HCT116 (cell line): ENCODE measurements around the gene TRAK1.

Source experiments
- ATF3 ChIP-seq: IDR thresholded peaks from 2 replicates; pipeline ENCODE4 v1.6.1; 2012
- CEBPB ChIP-seq: IDR thresholded peaks from 2 replicates; pipeline ENCODE4 v1.6.1; 2012; ENCODE audit warnings: low read depth
- CTCF ChIP-seq, 3 experiments: fragments of 200-600 bp in 1 of 3; sonication (generic) in 1 of 3; IDR thresholded peaks in 2 of 3; conservative IDR thresholded peaks in 1 of 3; 2 replicates each; pipeline ENCODE4 v1.5.1; 2012 to 2017; ENCODE audit warnings: low read depth in 2 of 3, low read length in 2 of 3, antibody characterized with exemption in 1 of 3, borderline replicate concordance in 1 of 3, control low read depth in 1 of 3, mild to moderate bottlenecking in 1 of 3, mixed read lengths in 1 of 3, mixed run types in 1 of 3, moderate library complexity in 1 of 3; ENCODE audit not compliant: insufficient read depth in 1 of 3
- EZH2 ChIP-seq: fragments of 200-600 bp; sonication (generic); IDR thresholded peaks from 2 replicates; pipeline ENCODE4 v1.6.1; 2017; ENCODE audit warnings: antibody characterized with exemption, mixed run types
- EZH2phosphoT487 ChIP-seq: fragments of 200-600 bp; IDR thresholded peaks from 2 replicates; pipeline ENCODE4 v1.6.1; 2018; ENCODE audit warnings: antibody characterized with exemption, borderline replicate concordance
- POLR2A ChIP-seq: IDR thresholded peaks from 2 replicates; pipeline ENCODE4 v1.7.0; 2011; ENCODE audit warnings: borderline replicate concordance; ENCODE audit not compliant: insufficient read depth, insufficient read length; ENCODE audit errors: extremely low read depth
- POLR2AphosphoS5 ChIP-seq: IDR thresholded peaks from 2 replicates; pipeline ENCODE4 v1.6.1; 2011; ENCODE audit warnings: mild to moderate bottlenecking, low read depth, low read length, moderate library complexity
- RAD21 ChIP-seq: IDR thresholded peaks from 2 replicates; pipeline ENCODE4 v1.6.1; 2012; ENCODE audit warnings: low read depth, mild to moderate bottlenecking
- YY1 ChIP-seq: IDR thresholded peaks from 2 replicates; pipeline ENCODE4 v1.6.1; 2011; ENCODE audit warnings: low read length, low read depth, moderate library complexity, mild to moderate bottlenecking; ENCODE audit not compliant: insufficient replicate concordance; ENCODE audit errors: extremely low read depth
- TF ChIP-seq, protein P1 (sequence below): IDR thresholded peaks from 2 replicates; pipeline ENCODE4 v1.6.1; 2012

DNA sequence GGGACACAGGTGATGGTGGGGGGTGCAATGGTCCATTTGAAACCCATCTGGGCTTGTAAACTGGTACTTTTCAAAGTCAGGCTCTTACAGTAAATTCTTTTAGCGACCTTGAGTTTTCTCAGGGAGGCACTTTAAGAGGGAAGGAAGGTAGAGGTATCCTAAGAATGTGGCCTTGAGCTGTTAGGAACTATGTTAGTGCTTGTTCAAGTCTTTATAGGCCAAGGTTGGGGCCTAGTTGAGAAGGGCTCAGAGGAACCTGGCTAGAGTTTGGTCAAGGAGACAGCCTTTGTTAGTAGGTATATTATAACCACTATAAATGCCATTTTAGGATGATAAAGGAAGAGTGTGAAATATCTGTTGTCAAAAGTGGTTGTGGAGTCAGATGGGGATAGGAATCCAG lies 184.1 kb downstream of the TRAK1 start:
- no peak for TF ChIP-seq CTCF (IDR thresholded peaks at IDR 0.05 in 2 of 3, conservative IDR thresholded peaks at IDR 0.05 in 1 of 3; ENCODE audit: borderline replicate concordance in 1 of 3, insufficient read depth in 1 of 3, low read depth in 2 of 3, low read length in 2 of 3)
- TF ChIP-seq EZH2 = no peak
- TF ChIP-seq CEBPB = no peak
- no peak for TF ChIP-seq EZH2phosphoT487
- no peak for TF ChIP-seq POLR2A
- TF ChIP-seq, protein P1, sequence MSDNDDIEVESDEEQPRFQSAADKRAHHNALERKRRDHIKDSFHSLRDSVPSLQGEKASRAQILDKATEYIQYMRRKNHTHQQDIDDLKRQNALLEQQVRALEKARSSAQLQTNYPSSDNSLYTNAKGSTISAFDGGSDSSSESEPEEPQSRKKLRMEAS = no peak
- TF ChIP-seq RAD21 = no peak
- TF ChIP-seq POLR2AphosphoS5 = no peak
- TF ChIP-seq YY1 = no peak
- no peak for TF ChIP-seq ATF3
